Endothelial cell (in vitro differentiated cells): ENCODE data around the gene ANKRD9. TPM values are rescaled to one million over a fixed set of nuclear protein-coding genes. Genes with fewer than 3 reads are reported as not detected.

Experiments
- DNase-seq: peaks from one replicate; pipeline ENCODE4 v3.0.0; 2021; ENCODE audit warnings: low spot score
- H3K27ac Mint-ChIP-seq: one replicate; pipeline ENCODE4 v1.8.0; 2021; ENCODE audit warnings: mixed read lengths, inconsistent platforms; ENCODE audit not compliant: unreplicated experiment
- H3K27me3 Mint-ChIP-seq: one replicate; pipeline ENCODE4 v1.8.0; 2021; ENCODE audit warnings: mild to moderate bottlenecking, moderate library complexity, mixed read lengths, inconsistent platforms; ENCODE audit not compliant: unreplicated experiment
- H3K36me3 Mint-ChIP-seq: one replicate; pipeline ENCODE4 v1.8.0; 2021; ENCODE audit warnings: mild to moderate bottlenecking, low read depth, mixed read lengths, inconsistent platforms; ENCODE audit not compliant: unreplicated experiment
- H3K4me1 Mint-ChIP-seq: one replicate; pipeline ENCODE4 v1.8.0; 2021; ENCODE audit warnings: mild to moderate bottlenecking, mixed read lengths, inconsistent platforms; ENCODE audit not compliant: unreplicated experiment
- H3K4me3 Mint-ChIP-seq: one replicate; pipeline ENCODE4 v1.8.0; 2021; ENCODE audit warnings: mild to moderate bottlenecking, mixed read lengths, inconsistent platforms; ENCODE audit not compliant: unreplicated experiment
- H3K9me3 Mint-ChIP-seq: one replicate; pipeline ENCODE4 v1.8.0; 2021; ENCODE audit warnings: mixed read lengths, inconsistent platforms; ENCODE audit not compliant: unreplicated experiment
- CTCF ChIP-seq: fragments of 200-600 bp; sonication (generic); IDR thresholded peaks from one replicate; pipeline ENCODE4 v1.5.0; 2021; ENCODE audit warnings: antibody characterized with exemption; ENCODE audit not compliant: unreplicated experiment
- total RNA-seq: library from RNA; stranded (reverse); fragmentation: NEBNext Ultra II Directional; extraction: Animal tissue kit (Norgen Biotek cat#: 25700); gene quantifications from one replicate; pipeline ENCODE4 v1.2.1, GENCODE V29; 2021; ENCODE audit not compliant: unreplicated experiment

The ANKRD9 gene
- total RNA-seq, 1 donor from 2014 or later = 9.4 TPM

GRCh38 chr14:102491366-102491765 lies 18.2 kb downstream of the ANKRD9 start:
- no peaks in the 10 kb centered on the region for H3K9me3 Mint-ChIP-seq
- H3K4me3 Mint-ChIP-seq = no peak overlapping the region
- no peaks in the 10 kb centered on the region for H3K4me1 Mint-ChIP-seq
- no peaks in the 10 kb centered on the region for H3K36me3 Mint-ChIP-seq
- peaks cover 2% of the 10 kb centered on the region for H3K27me3 Mint-ChIP-seq
- H3K27ac Mint-ChIP-seq = no peak overlapping the region
- no peak for TF ChIP-seq CTCF
- no peak for DNase-seq

GRCh38 chr14:102490456-102490855 lies 19.1 kb downstream of the ANKRD9 start:
- Mint-ChIP-seq H3K27ac (no peak overlapping the region), H3K4me3 (no peak overlapping the region), H3K9me3 (no peaks in the 10 kb centered on the region), H3K4me1 (no peaks in the 10 kb centered on the region), H3K36me3 (no peaks in the 10 kb centered on the region), H3K27me3 (no peaks in the 10 kb centered on the region)
- TF ChIP-seq CTCF = no peak
- no peak for DNase-seq

- H3K4me1 Mint-ChIP-seq = peaks cover 3% of the 10 kb centered on the region
- no peak overlapping the region for H3K4me3 Mint-ChIP-seq
- H3K36me3 Mint-ChIP-seq = peaks cover 10% of the 10 kb centered on the region
- no peaks in the 10 kb centered on the region for H3K9me3 Mint-ChIP-seq
- TF ChIP-seq CTCF = no peak
- no peaks in the 10 kb centered on the region for H3K27me3 Mint-ChIP-seq
- DNase-seq = no peak
- no peak overlapping the region for H3K27ac Mint-ChIP-seq
Measured at GRCh38 chr14:102487204-102487577, 22.4 kb downstream of the ANKRD9 start.

- no peak overlapping the region for H3K4me3 Mint-ChIP-seq
- peaks cover 3% of the 10 kb centered on the region for H3K4me1 Mint-ChIP-seq
- H3K27ac Mint-ChIP-seq = no peak overlapping the region
- no peak for DNase-seq
- H3K27me3 Mint-ChIP-seq = no peaks in the 10 kb centered on the region
- H3K9me3 Mint-ChIP-seq = no peaks in the 10 kb centered on the region
- no peak for TF ChIP-seq CTCF
- peaks cover 10% of the 10 kb centered on the region for H3K36me3 Mint-ChIP-seq
Measured at GRCh38 chr14:102486513-102487203, 22.9 kb downstream of the ANKRD9 start.

- no peak for TF ChIP-seq CTCF
- H3K27me3 Mint-ChIP-seq = no peaks in the 10 kb centered on the region
- no peak overlapping the region for H3K27ac Mint-ChIP-seq
- peaks cover 3% of the 10 kb centered on the region for H3K4me1 Mint-ChIP-seq
- no peaks in the 10 kb centered on the region for H3K9me3 Mint-ChIP-seq
- H3K36me3 Mint-ChIP-seq = peaks cover 10% of the 10 kb centered on the region
- H3K4me3 Mint-ChIP-seq = no peak overlapping the region
- DNase-seq = no peak
Measured at GRCh38 chr14:102485693-102486512, 23.7 kb downstream of the ANKRD9 start.
